PFSK-1 (cell line): ENCODE data around the gene KRTAP10-12.

ENCODE experiments used
- FOXP2 ChIP-seq: optimal IDR thresholded peaks from 2 replicates; pipeline ENCODE3; 2011; ENCODE audit warnings: borderline replicate concordance, control low read depth, inconsistent platforms; ENCODE audit not compliant: insufficient read depth; ENCODE audit errors: extremely low read length, extremely low read depth
- POLR2AphosphoS5 ChIP-seq: IDR thresholded peaks from 2 replicates; pipeline ENCODE4 v1.6.1; 2012; ENCODE audit warnings: low read depth, mild to moderate bottlenecking, control low read depth, low read length, moderate library complexity
- REST ChIP-seq, 2 experiments: IDR thresholded peaks; 2 replicates each; pipeline versions ENCODE4 v1.6.1 to v1.8.0; 2011 to 2012; ENCODE audit warnings: low read depth in 2 of 2, low read length in 2 of 2, control low read depth in 1 of 2, inconsistent platforms in 1 of 2, mild to moderate bottlenecking in 1 of 2, moderate library complexity in 1 of 2; ENCODE audit not compliant: insufficient read depth in 1 of 2
- SIN3A ChIP-seq: IDR thresholded peaks from 2 replicates; pipeline ENCODE4 v1.6.1; 2012; ENCODE audit warnings: mild to moderate bottlenecking, low read length, moderate library complexity, borderline replicate concordance; ENCODE audit not compliant: insufficient read depth
- TAF1 ChIP-seq: IDR thresholded peaks from 2 replicates; pipeline ENCODE4 v1.6.1; 2012; ENCODE audit warnings: low read length, control low read depth, borderline replicate concordance; ENCODE audit not compliant: insufficient read depth

DNA sequence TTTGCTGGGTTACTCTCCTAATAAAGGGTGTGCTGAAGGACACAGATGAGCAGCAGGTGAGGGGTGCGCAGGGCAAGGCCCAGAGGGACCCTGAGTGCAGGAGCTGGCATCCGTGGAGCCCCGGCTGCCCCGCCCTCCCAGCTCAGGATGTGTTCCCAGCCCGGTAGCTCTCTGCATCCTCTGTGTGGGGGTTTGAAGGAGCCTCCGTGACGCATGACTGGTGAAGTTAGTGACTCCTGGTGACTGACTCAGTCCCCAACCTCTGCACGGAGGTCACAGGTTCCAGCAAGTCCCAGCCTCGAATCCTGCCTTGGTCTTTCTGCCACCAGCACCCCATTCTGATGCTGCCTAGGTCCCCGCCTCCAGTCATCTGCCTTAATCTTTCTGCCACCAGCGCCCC is 36.0 kb downstream of the KRTAP10-12 start:
- TF ChIP-seq POLR2AphosphoS5 (no peak), TAF1 (no peak), SIN3A (no peak), REST (IDR thresholded peaks at IDR 0.05; ENCODE audit: insufficient read depth in 1 of 2, low read depth in 2 of 2, low read length in 2 of 2) (no peak), FOXP2 (no peak)
